ENCODE results near the gene JMJD1C.
"Not testable (repeated sequence)": the region's sequence is repeated elsewhere in the genome, so short reads cannot be mapped to it uniquely, and the experiment has no call there.

Gene JMJD1C

GRCh38 chr10:63409465-63410027, 56.2 kb downstream of the JMJD1C start:
- no peak for DNase-seq (ENCODE audit: low spot score)

- DNase-seq (ENCODE audit: low spot score): no peak
Observed at GRCh38 chr10:63407136-63407662, 58.6 kb downstream of the JMJD1C start.

- DNase-seq (ENCODE audit: low spot score): no peak
Observed at GRCh38 chr10:63396133-63396761, 69.5 kb downstream of the JMJD1C start.

- DNase-seq (ENCODE audit: low spot score): no peak
Observed at GRCh38 chr10:63393050-63393449, 72.7 kb downstream of the JMJD1C start.

GRCh38 chr10:63392224-63392623, 73.6 kb downstream of the JMJD1C start:
- DNase-seq (ENCODE audit: low spot score): no peak

- DNase-seq (ENCODE audit: low spot score): no peak
Observed at GRCh38 chr10:63391812-63392211, 74.0 kb downstream of the JMJD1C start.

- DNase-seq (ENCODE audit: low spot score): no peak
Observed at GRCh38 chr10:63390521-63390920, 75.3 kb downstream of the JMJD1C start.

- no peak for DNase-seq (ENCODE audit: low spot score)
Observed at GRCh38 chr10:63388421-63389031, 77.3 kb downstream of the JMJD1C start.

GRCh38 chr10:63385254-63385653, 80.5 kb downstream of the JMJD1C start:
- DNase-seq (ENCODE audit: low spot score): no peak

GRCh38 chr10:63384675-63385074, 81.1 kb downstream of the JMJD1C start:
- no peak for DNase-seq (ENCODE audit: low spot score)

- no peak for DNase-seq (ENCODE audit: low spot score)
Observed at GRCh38 chr10:63384001-63384400, 81.8 kb downstream of the JMJD1C start.

- DNase-seq (ENCODE audit: low spot score): no peak
Observed at GRCh38 chr10:63383141-63383540, 82.6 kb downstream of the JMJD1C start.

GRCh38 chr10:63382066-63382465, 83.7 kb downstream of the JMJD1C start:
- DNase-seq (ENCODE audit: low spot score): no peak

GRCh38 chr10:63377305-63377661, 88.5 kb downstream of the JMJD1C start:
- DNase-seq (ENCODE audit: low spot score): not testable (repeated sequence)

GRCh38 chr10:63376560-63377304, 89.0 kb downstream of the JMJD1C start:
- no peak for DNase-seq (ENCODE audit: low spot score)

GRCh38 chr10:63375859-63376258, 89.9 kb downstream of the JMJD1C start:
- no peak for DNase-seq (ENCODE audit: low spot score)

- DNase-seq (ENCODE audit: low spot score): no peak
Observed at GRCh38 chr10:63375458-63375857, 90.3 kb downstream of the JMJD1C start.

GRCh38 chr10:63374991-63375390, 90.8 kb downstream of the JMJD1C start:
- no peak for DNase-seq (ENCODE audit: low spot score)

GRCh38 chr10:63373176-63373575, 92.6 kb downstream of the JMJD1C start:
- DNase-seq (ENCODE audit: low spot score): no peak

- DNase-seq (ENCODE audit: low spot score): no peak
Observed at GRCh38 chr10:63369711-63370110, 96.1 kb downstream of the JMJD1C start.

- no peak for DNase-seq (ENCODE audit: low spot score)
Observed at GRCh38 chr10:63368365-63368764, 97.4 kb downstream of the JMJD1C start.

- no peak for DNase-seq (ENCODE audit: low spot score)
Observed at GRCh38 chr10:63366933-63367332, 98.8 kb downstream of the JMJD1C start.

Measured in NAMALWA (cell line).